ENCODE results near the gene APEX1. TPM values are rescaled to one million over a fixed set of nuclear protein-coding genes. Genes with fewer than 3 reads are reported as not detected.
"Not testable (repeated sequence)": the region's sequence is repeated elsewhere in the genome, so short reads cannot be mapped to it uniquely, and the experiment has no call there.

The APEX1 gene
- total RNA-seq, 1 donor from 2014 or later, result 228 TPM

DNA sequence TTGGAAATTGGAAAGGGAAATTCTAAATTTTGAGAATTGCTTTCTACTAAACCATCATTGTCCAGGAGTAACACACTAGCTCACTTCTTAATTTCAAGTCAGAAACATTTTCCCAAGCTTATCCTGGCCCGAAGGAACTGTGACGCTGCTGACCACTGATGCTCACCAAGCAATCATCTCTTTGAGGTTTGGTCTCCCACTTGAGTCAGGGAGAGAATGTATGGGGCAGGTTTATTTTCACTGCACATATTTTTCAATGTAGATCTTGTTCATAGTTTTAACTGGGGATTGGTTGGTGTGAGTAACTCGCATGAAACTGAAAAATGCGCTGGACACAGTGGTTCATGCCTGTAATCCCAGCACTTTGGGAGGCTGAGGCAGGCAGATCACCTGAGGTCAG lies 37.5 kb downstream of the APEX1 start:
- peaks cover 60% of the 10 kb centered on the region for H3K4me1 Mint-ChIP-seq (ENCODE audit: low read depth)
- intact Hi-C loops (cut with micrococcal nuclease), result no loop called here
- H3K9me3 Mint-ChIP-seq, result no peaks in the 10 kb centered on the region
- no peak overlapping the region for H3K27ac Mint-ChIP-seq
- H3K36me3 Mint-ChIP-seq (ENCODE audit: low read depth), result no peaks in the 10 kb centered on the region
- no peak overlapping the region for H3K4me3 Mint-ChIP-seq (ENCODE audit: low read depth)
- DNase-seq (ENCODE audit: low spot score), result no peak
- H3K27me3 Mint-ChIP-seq (ENCODE audit: low read depth), result no peaks in the 10 kb centered on the region

DNA sequence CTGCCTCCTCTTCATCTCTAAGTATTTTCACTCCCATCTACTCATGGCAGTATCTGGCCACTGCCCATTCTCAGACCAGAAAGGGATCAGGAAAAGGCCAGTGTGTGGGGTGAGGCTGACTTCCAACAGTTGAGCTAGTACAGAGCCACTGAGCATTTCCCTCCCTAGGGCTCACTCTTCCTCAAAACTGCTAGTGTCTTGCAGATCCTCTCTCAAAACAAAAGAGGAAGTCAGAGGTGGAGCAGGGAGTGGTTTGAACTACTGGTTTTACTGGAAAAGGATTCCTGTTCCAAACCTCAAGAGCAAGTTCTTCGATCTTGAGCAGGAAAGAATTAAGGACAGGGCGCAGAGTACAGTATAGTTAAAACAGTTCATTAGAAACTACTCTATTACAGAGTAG lies 38.6 kb downstream of the APEX1 start:
- peak overlapping the region; percentile 44 for H3K27ac Mint-ChIP-seq
- H3K4me3 Mint-ChIP-seq (ENCODE audit: low read depth), result no peak overlapping the region
- no peaks in the 10 kb centered on the region for H3K36me3 Mint-ChIP-seq (ENCODE audit: low read depth)
- H3K4me1 Mint-ChIP-seq (ENCODE audit: low read depth), result peaks cover 53% of the 10 kb centered on the region
- no peaks in the 10 kb centered on the region for H3K27me3 Mint-ChIP-seq (ENCODE audit: low read depth)
- no peaks in the 10 kb centered on the region for H3K9me3 Mint-ChIP-seq
- no peak for DNase-seq (ENCODE audit: low spot score)
- intact Hi-C loops (cut with micrococcal nuclease), result no loop called here

DNA sequence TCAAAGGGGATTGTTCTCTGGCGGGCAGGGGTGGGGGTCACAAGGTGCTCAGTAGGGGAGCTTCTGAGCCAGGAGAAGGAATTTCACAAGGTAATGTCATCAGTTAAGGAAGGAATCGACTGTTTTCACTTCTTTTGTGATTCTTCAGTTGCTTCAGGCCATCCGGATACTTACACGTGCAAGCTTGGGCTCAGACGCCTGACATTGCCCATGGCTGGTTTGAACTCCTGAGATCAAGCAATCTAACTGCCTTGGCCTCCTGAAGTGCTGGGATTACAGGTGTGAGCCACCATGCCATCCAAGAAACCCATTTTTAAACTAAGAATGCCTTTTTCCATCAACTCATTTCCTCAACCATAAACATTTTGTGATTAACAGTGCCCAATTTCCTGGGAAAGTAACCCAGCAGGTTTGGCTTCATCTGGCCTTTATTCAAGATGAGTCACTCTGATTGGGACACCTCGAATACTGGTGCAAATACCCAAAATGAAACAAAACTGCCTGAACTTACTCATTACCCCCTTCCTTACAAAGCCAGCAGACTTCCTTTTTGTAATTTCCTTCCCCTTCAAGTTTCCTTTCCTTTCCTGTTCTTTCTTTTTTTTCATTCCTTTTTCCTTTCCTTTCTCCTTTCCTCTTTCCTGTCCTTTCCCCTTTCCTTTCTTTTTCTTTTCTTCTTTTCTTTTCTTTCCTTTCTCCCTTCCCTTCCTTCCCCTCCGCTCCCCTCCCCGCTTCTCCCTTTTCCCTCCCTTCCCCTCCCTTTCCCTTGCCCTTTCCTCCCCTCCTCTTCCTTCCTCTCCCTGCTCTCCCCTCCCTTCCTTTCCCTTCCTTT lies 40.1 kb downstream of the APEX1 start:
- Mint-ChIP-seq H3K27me3 (ENCODE audit: low read depth) (no peaks in the 10 kb centered on the region), H3K4me1 (ENCODE audit: low read depth) (peaks cover 46% of the 10 kb centered on the region), H3K4me3 (ENCODE audit: low read depth) (no peak overlapping the region), H3K9me3 (no peaks in the 10 kb centered on the region), H3K27ac (peak overlapping the region; percentile 48), H3K36me3 (ENCODE audit: low read depth) (no peaks in the 10 kb centered on the region)
- intact Hi-C loops (cut with micrococcal nuclease), result no loop called here
- DNase-seq (ENCODE audit: low spot score), result no peak

DNA sequence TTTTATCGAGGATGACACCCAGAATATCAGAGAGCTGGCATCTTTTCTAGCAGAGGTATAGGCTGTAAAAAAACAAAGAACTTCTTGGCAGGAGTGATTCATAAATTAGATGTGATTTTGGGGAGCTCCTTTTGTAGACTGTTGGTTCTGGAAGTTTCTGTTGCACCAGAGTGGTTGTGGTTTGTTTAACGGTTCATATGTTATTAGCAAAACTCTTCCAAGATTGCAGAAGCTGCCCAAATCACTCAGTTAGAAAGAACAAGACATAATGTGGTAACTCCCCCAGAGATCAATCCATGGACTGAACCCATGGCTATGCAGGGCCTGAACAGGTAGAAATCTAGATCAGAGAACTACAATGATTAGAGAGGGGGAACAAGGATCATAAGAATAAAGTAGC lies 43.6 kb downstream of the APEX1 start:
- Mint-ChIP-seq H3K36me3 (ENCODE audit: low read depth) (no peaks in the 10 kb centered on the region), H3K4me1 (ENCODE audit: low read depth) (peaks cover 23% of the 10 kb centered on the region), H3K4me3 (ENCODE audit: low read depth) (no peak overlapping the region), H3K27me3 (ENCODE audit: low read depth) (peaks cover 3% of the 10 kb centered on the region), H3K9me3 (no peaks in the 10 kb centered on the region), H3K27ac (no peak overlapping the region)
- no peak for DNase-seq (ENCODE audit: low spot score)
- intact Hi-C loops (cut with micrococcal nuclease), result no loop called here

DNA sequence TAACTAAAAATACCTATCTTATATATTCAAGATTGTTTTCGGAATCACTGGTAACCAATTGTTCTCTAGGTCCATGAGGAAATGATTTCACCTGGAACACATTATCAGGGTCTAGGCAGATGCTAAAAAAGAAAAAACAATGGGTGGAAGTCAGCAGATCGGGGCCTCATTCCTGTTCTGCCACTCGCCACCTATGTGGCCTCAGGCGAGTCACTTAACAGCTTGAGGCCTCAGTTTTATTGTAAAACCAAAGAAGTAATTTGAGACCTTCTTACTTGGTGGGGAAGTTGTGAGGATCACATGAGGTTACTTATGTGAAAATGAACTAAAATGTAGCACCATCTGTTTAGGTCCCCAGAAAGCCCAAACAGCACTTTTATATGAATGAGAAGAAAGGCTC lies 44.1 kb downstream of the APEX1 start:
- no peak overlapping the region for H3K4me3 Mint-ChIP-seq (ENCODE audit: low read depth)
- H3K27ac Mint-ChIP-seq, result no peak overlapping the region
- peaks cover 3% of the 10 kb centered on the region for H3K27me3 Mint-ChIP-seq (ENCODE audit: low read depth)
- H3K36me3 Mint-ChIP-seq (ENCODE audit: low read depth), result no peaks in the 10 kb centered on the region
- no peaks in the 10 kb centered on the region for H3K9me3 Mint-ChIP-seq
- no peak for DNase-seq (ENCODE audit: low spot score)
- intact Hi-C loops (cut with micrococcal nuclease), result no loop called here
- H3K4me1 Mint-ChIP-seq (ENCODE audit: low read depth), result peaks cover 19% of the 10 kb centered on the region

DNA sequence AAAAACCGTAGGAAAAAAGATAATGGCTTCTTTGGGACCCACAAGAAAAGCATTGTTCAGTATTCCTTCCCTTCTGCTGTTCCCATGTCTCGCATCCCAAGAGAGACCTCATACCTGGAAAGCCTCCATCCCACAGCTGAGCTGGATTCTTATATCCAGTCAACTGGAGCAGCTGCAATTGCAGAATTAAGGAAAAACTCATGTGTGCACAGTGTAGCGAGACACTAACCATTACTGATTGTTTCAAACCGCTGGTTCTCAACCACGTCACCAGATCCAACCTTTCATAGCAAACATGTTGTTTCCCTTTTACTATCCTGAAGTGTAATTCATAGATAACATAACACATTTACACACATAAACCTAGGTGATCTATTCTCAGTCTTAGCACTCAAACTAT lies 44.9 kb downstream of the APEX1 start:
- peaks cover 16% of the 10 kb centered on the region for H3K4me1 Mint-ChIP-seq (ENCODE audit: low read depth)
- DNase-seq (ENCODE audit: low spot score), result no peak
- intact Hi-C loops (cut with micrococcal nuclease), result no loop called here
- H3K9me3 Mint-ChIP-seq, result no peaks in the 10 kb centered on the region
- H3K27ac Mint-ChIP-seq, result no peak overlapping the region
- no peak overlapping the region for H3K4me3 Mint-ChIP-seq (ENCODE audit: low read depth)
- H3K36me3 Mint-ChIP-seq (ENCODE audit: low read depth), result no peaks in the 10 kb centered on the region
- H3K27me3 Mint-ChIP-seq (ENCODE audit: low read depth), result peaks cover 3% of the 10 kb centered on the region

DNA sequence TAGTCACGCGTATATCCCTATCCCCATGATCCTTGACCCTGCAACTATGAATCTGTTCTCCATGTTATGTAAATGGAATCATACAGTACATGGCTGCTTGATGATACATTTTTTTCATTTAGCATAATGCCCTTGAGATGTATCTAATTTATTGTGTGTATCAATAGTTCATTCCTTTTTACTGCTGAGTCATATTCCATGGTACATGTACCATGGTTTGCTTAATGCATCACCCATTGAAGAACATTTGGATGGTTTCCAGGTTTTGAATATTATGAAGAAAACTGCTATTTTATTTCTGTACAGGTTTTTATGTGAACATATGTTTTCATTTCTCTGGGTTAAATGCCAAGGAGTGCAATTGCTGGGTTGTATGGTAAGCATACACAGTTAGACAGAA lies 46.3 kb downstream of the APEX1 start:
- no peaks in the 10 kb centered on the region for H3K9me3 Mint-ChIP-seq
- no peak overlapping the region for H3K27ac Mint-ChIP-seq
- peaks cover 5% of the 10 kb centered on the region for H3K4me1 Mint-ChIP-seq (ENCODE audit: low read depth)
- peaks cover 3% of the 10 kb centered on the region for H3K27me3 Mint-ChIP-seq (ENCODE audit: low read depth)
- no peaks in the 10 kb centered on the region for H3K36me3 Mint-ChIP-seq (ENCODE audit: low read depth)
- intact Hi-C loops (cut with micrococcal nuclease), result no loop called here
- H3K4me3 Mint-ChIP-seq (ENCODE audit: low read depth), result no peak overlapping the region
- no peak for DNase-seq (ENCODE audit: low spot score)

DNA sequence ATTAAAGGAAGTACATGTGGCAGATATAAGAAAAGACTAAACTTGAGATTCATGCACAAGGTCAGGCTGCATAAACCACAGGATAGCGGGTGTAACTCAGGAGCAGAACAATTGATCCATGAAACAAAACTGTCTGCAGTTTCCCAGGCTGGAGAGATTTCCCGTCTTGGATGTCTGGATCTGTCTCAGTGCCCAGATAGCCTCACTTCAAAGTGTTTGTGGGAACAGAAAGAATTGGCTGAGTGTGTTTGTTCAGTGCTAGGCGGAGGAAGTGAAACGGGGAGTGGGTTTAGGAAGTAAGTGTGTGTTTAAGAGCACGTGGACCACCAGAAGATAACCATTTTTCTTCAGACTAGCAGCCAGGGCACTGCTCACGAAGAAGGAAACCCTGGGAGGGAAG lies 48.9 kb downstream of the APEX1 start:
- H3K27me3 Mint-ChIP-seq (ENCODE audit: low read depth), result peaks cover 3% of the 10 kb centered on the region
- intact Hi-C loops (cut with micrococcal nuclease), result no loop called here

DNA sequence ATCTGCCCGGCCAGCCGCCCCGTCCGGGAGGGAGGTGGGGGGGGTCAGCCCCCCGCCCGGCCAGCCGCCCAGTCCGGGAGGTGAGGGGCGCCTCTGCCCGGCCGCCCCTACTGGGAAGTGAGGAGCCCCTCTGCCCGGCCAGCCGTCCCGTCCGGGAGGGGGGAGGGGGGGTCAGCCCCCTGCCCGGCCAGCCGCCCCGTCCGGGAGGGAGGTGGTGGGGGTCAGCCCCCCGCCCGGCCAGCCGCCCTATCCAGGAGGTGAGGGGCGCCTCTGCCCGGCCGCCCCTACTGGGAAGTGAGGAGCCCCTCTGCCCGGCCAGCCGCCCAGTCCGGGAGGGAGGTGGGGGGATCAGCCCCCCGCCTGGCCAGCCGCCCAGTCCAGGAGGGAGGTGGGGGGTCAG lies 51.2 kb downstream of the APEX1 start:
- H3K27ac Mint-ChIP-seq; H3K9me3 Mint-ChIP-seq; DNase-seq (ENCODE audit: low spot score); H3K27me3 Mint-ChIP-seq (ENCODE audit: low read depth); H3K4me1 Mint-ChIP-seq (ENCODE audit: low read depth); intact Hi-C loops (cut with micrococcal nuclease); H3K4me3 Mint-ChIP-seq (ENCODE audit: low read depth); H3K36me3 Mint-ChIP-seq (ENCODE audit: low read depth): not testable (repeated sequence)

More for the DNA sequence above, 48.9 kb downstream of the APEX1 start:
- Mint-ChIP-seq H3K4me3 (ENCODE audit: low read depth) (no peak overlapping the region), H3K36me3 (ENCODE audit: low read depth) (no peaks in the 10 kb centered on the region), H3K9me3 (no peaks in the 10 kb centered on the region), H3K27ac (no peak overlapping the region), H3K4me1 (ENCODE audit: low read depth) (peaks cover 2% of the 10 kb centered on the region)
- no peak for DNase-seq (ENCODE audit: low spot score)

DNA sequence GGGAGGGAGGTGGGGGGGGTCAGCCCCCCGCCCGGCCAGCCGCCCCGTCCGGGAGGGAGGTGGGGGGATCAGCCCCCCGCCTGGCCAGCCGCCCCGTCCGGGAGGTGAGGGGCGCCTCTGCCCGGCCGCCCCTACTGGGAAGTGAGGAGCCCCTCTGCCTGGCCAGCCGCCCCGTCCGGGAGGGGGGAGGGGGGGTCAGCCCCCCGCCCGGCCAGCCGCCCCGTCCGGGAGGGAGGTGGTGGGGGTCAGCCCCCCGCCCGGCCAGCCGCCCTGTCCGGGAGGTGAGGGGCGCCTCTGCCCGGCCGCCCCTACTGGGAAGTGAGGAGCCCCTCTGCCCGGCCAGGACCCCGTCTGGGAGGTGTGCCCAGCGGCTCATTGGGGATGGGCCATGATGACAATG lies 51.7 kb downstream of the APEX1 start:
- H3K9me3 Mint-ChIP-seq; H3K4me3 Mint-ChIP-seq (ENCODE audit: low read depth): not testable (repeated sequence)

More for the DNA sequence above, 51.7 kb downstream of the APEX1 start:
- H3K27ac Mint-ChIP-seq; H3K36me3 Mint-ChIP-seq (ENCODE audit: low read depth); DNase-seq (ENCODE audit: low spot score); intact Hi-C loops (cut with micrococcal nuclease); H3K4me1 Mint-ChIP-seq (ENCODE audit: low read depth): not testable (repeated sequence)
- H3K27me3 Mint-ChIP-seq (ENCODE audit: low read depth), result peaks cover 11% of the 10 kb centered on the region

Other genes with a start within 250 kb of the APEX1 start
- gene OR11H6, start 231.5 kb upstream of the APEX1 start, total RNA-seq, result not detected in 2 replicates
- not detected in 2 replicates for gene OR11H7, start 226.2 kb upstream of the APEX1 start, total RNA-seq
- gene OR11H4, start 215.9 kb upstream of the APEX1 start, total RNA-seq, result not detected in 2 replicates
- 30.4 and 31.2 TPM in 2 replicates for gene TTC5, start 149.3 kb upstream of the APEX1 start, total RNA-seq
- 44.0 and 46.8 TPM in 2 replicates for gene CCNB1IP1, start 121.9 kb upstream of the APEX1 start, total RNA-seq
- gene PARP2, start 111.6 kb upstream of the APEX1 start, total RNA-seq, result 31.2 and 31.5 TPM in 2 replicates
- gene TEP1, start 41.7 kb upstream of the APEX1 start, total RNA-seq, result 32.7 and 33.6 TPM in 2 replicates
- gene KLHL33, start 19.1 kb upstream of the APEX1 start, total RNA-seq, result 0.07 TPM in 1 of 2 replicates, not detected in the other
- gene OSGEP, start 414 bp upstream of the APEX1 start, total RNA-seq, result 66.0 and 66.5 TPM in 2 replicates
- gene PIP4P1, start 6.2 kb downstream of the APEX1 start, total RNA-seq, result 28.2 and 33.7 TPM in 2 replicates
- 133 and 137 TPM in 2 replicates for gene PNP, start 14.2 kb downstream of the APEX1 start, total RNA-seq
- 0.16 and 0.21 TPM in 2 replicates for gene RNASE10, start 50.3 kb downstream of the APEX1 start, total RNA-seq
- gene RNASE9, start 105.8 kb downstream of the APEX1 start, total RNA-seq, result not detected in 2 replicates
- gene RNASE11, start 132.8 kb downstream of the APEX1 start, total RNA-seq, result not detected in 2 replicates
- not detected in 2 replicates for gene RNASE12, start 136.2 kb downstream of the APEX1 start, total RNA-seq
- gene OR6S1, start 186.5 kb downstream of the APEX1 start, total RNA-seq, result not detected in 2 replicates
- 0.73 and 1.1 TPM in 2 replicates for gene RNASE4, start 229.3 kb downstream of the APEX1 start, total RNA-seq
- 0.68 and 0.92 TPM in 2 replicates for gene ANG, start 233.5 kb downstream of the APEX1 start, total RNA-seq